A549 (cell line): ENCODE data around the gene RCAN3. TPM values are rescaled to one million over a fixed set of nuclear protein-coding genes. Genes with fewer than 3 reads are reported as not detected.

Experiments
- polyA plus RNA-seq, 4 experiments: library from polyadenylated mRNA; depleted of rRNA in 3 of 4; stranded (reverse); fragments of >200 nt; fragmentation: RNase III in 1 of 4; extraction: RNeasy Plus Mini Kit Qiagen cat#74134 plus additional on column Dnase treatment in 1 of 4; gene quantifications; 2 replicates in 3 of 4; 3 replicates in 1 of 4; pipeline ENCODE4 v1.2.3, GENCODE V29; 2011 to 2017

Gene RCAN3
- polyA plus RNA-seq, 2 of the 4 experiments (the other 2 are of a cell fraction): 7.4 to 14.6 TPM

Other genes starting within 250 kb of the RCAN3 start
- gene GRHL3, start 183.5 kb upstream of the RCAN3 start, polyA plus RNA-seq (2011; rRNA removed): 1.6 and 2.5 TPM in 2 replicates
- gene GRHL3, start 183.5 kb upstream of the RCAN3 start, polyA plus RNA-seq (2017; fragmentation: RNase III; extraction: RNeasy Plus Mini Kit Qiagen cat#74134 plus additional on column Dnase treatment): 0.58 to 0.71 TPM (median 0.59 TPM) in 3 replicates
- 9.5 and 9.7 TPM in 2 replicates for gene STPG1, start 89.1 kb upstream of the RCAN3 start, polyA plus RNA-seq (2011; rRNA removed)
- gene STPG1, start 89.1 kb upstream of the RCAN3 start, polyA plus RNA-seq (2017; fragmentation: RNase III; extraction: RNeasy Plus Mini Kit Qiagen cat#74134 plus additional on column Dnase treatment): 4.2 to 4.9 TPM (median 4.4 TPM) in 3 replicates
- 10.4 and 14.7 TPM in 2 replicates for gene NIPAL3, start 87.0 kb upstream of the RCAN3 start, polyA plus RNA-seq (2011; rRNA removed)
- 4.5 to 5.2 TPM (median 5.1 TPM) in 3 replicates for gene NIPAL3, start 87.0 kb upstream of the RCAN3 start, polyA plus RNA-seq (2017; fragmentation: RNase III; extraction: RNeasy Plus Mini Kit Qiagen cat#74134 plus additional on column Dnase treatment)
- gene NCMAP, start 53.3 kb downstream of the RCAN3 start, polyA plus RNA-seq (2011; rRNA removed): 1.7 and 2.2 TPM in 2 replicates
- gene NCMAP, start 53.3 kb downstream of the RCAN3 start, polyA plus RNA-seq (2017; fragmentation: RNase III; extraction: RNeasy Plus Mini Kit Qiagen cat#74134 plus additional on column Dnase treatment): 0.08 to 0.24 TPM (median 0.13 TPM) in 3 replicates
- gene SRRM1, start 140.5 kb downstream of the RCAN3 start, polyA plus RNA-seq (2011; rRNA removed): 72.5 and 72.8 TPM in 2 replicates
- 57.6 to 64.2 TPM (median 59.6 TPM) in 3 replicates for gene SRRM1, start 140.5 kb downstream of the RCAN3 start, polyA plus RNA-seq (2017; fragmentation: RNase III; extraction: RNeasy Plus Mini Kit Qiagen cat#74134 plus additional on column Dnase treatment)
- 85.4 and 97.4 TPM in 2 replicates for gene CLIC4, start 242.6 kb downstream of the RCAN3 start, polyA plus RNA-seq (2011; rRNA removed)
- gene CLIC4, start 242.6 kb downstream of the RCAN3 start, polyA plus RNA-seq (2017; fragmentation: RNase III; extraction: RNeasy Plus Mini Kit Qiagen cat#74134 plus additional on column Dnase treatment): 52.0 to 54.4 TPM (median 52.1 TPM) in 3 replicates